ENCODE measurements around the gene TINCR. TPM values are rescaled to one million over a fixed set of nuclear protein-coding genes. Genes with fewer than 3 reads are reported as not detected.

The TINCR gene
- total RNA-seq, 4 donors from 2014 or later, result not detected

DNA sequence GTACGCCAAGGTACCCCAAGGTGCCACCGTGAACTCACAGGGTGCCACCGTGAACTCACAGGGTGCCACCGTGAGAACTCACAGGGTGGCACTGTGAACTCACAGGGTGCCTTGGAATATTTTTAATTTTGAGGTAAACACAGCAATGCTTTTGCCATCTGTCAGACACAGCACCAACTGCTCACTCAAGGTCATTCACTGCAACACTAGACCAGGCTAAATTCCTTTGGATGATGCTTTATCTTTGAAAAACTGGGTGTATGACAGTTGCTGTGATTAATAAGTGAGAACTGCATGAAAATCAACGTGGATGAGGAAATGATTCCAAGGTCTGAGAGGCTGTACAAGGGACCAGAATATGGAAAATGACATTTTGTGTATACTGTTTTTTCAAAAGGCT is 35.9 kb upstream of the TINCR start:
- Histone ChIP-seq H3K4me3 (replicated peaks in 1 of 3) (no peak overlapping the region), H3K36me3 (peaks cover 77 to 84% of the 10 kb centered on the region in 2 donors), H3K9me3 (no peaks in the 10 kb centered on the region), H3K4me1 (peaks cover 3% of the 10 kb centered on the region in 2 donors), H3K27ac (no peak overlapping the region), H3K27me3 (no peaks in the 10 kb centered on the region)
- TF ChIP-seq POLR2A (IDR thresholded peaks at IDR 0.05) (no peak), CTCF (IDR thresholded peaks at IDR 0.05) (no peak)
- WGBS, 2 donors, result 93 to 94% methylated on average over 5 of the region's 5 CpGs
- no peak for DNase-seq
- intact Hi-C loops (cut with DNase I), result no loop called here

DNA sequence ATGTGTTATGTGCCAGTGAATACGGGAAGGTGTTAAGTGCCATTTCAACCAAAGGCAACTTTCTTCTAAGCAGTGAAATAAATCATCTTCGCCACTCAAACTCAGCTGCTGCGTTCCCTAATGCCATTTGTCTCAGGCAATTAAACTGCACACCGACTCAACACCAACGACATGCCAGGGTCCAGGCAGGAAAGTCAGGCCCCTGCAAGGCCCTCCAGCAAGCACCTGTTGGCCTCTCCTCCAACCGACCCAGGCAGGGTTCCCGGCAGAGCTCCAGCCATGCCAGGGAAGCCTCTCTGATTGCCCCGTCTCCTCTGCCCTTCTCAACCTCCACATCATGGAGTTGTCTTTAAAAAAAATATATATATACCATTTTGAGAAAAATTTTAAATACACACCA is 33.0 kb upstream of the TINCR start:
- intact Hi-C loops (cut with DNase I), result no loop called here
- no peaks in the 10 kb centered on the region for H3K9me3 ChIP-seq
- no peak overlapping the region for H3K27ac ChIP-seq
- H3K4me1 ChIP-seq, result no peaks in the 10 kb centered on the region
- TF ChIP-seq CTCF (IDR thresholded peaks at IDR 0.05) (no peak), POLR2A (IDR thresholded peaks at IDR 0.05) (no peak)
- peaks cover 84% of the 10 kb centered on the region in 2 donors for H3K36me3 ChIP-seq
- WGBS, 2 donors, result 95 to 96% methylated on average over 8 of the region's 8 CpGs
- H3K4me3 ChIP-seq (replicated peaks in 1 of 3), result no peak overlapping the region
- no peak for DNase-seq
- H3K27me3 ChIP-seq, result no peaks in the 10 kb centered on the region

- intact Hi-C loops (cut with DNase I), result no loop called here
- Histone ChIP-seq H3K4me1 (no peaks in the 10 kb centered on the region), H3K4me3 (replicated peaks in 1 of 3) (no peak overlapping the region), H3K27me3 (no peaks in the 10 kb centered on the region), H3K27ac (no peak overlapping the region), H3K9me3 (no peaks in the 10 kb centered on the region), H3K36me3 (peaks cover 97 to 98% of the 10 kb centered on the region in 2 donors)
- no peak for DNase-seq
- TF ChIP-seq POLR2A (IDR thresholded peaks at IDR 0.05) (no peak), CTCF (IDR thresholded peaks at IDR 0.05) (no peak)
- WGBS, 2 donors, result 94 to 96% methylated on average over 7 to 9 of the region's 9 CpGs
Measured at GRCh38 chr19:5595745-5596144, 28.0 kb upstream of the TINCR start.

DNA sequence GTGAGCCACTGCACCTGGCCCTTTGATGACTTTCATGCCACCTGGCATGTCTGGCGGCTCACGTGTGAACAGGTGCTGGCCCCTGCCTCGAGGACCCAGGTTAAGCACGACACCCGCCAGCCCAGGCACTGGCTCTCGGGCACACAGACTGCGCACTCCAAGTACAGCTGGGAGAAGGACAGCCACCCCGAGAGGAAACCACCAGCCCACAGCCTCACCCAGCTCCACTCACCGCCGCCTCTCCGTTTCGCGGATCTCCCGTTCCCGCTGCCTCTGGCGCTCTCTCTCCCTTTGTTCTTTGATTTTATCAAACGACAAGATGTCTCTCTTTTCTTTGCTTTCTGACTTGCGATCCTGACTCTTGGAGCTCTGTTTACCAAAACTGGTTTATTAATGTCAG is 27.4 kb upstream of the TINCR start:
- no peaks in the 10 kb centered on the region for H3K9me3 ChIP-seq
- H3K4me3 ChIP-seq (replicated peaks in 1 of 3), result no peak overlapping the region
- WGBS, 2 donors, result 93 to 95% methylated on average over 18 of the region's 18 CpGs
- no peaks in the 10 kb centered on the region for H3K27me3 ChIP-seq
- no peak overlapping the region for H3K27ac ChIP-seq
- intact Hi-C loops (cut with DNase I), result no loop called here
- no peak for DNase-seq
- TF ChIP-seq CTCF (IDR thresholded peaks at IDR 0.05), result no peak
- no peak for TF ChIP-seq POLR2A (IDR thresholded peaks at IDR 0.05)
- H3K36me3 ChIP-seq, result peaks cover 95 to 98% of the 10 kb centered on the region in 2 donors
- no peaks in the 10 kb centered on the region for H3K4me1 ChIP-seq

GRCh38 chr19:5594521-5594950 is 26.8 kb upstream of the TINCR start:
- intact Hi-C loops (cut with DNase I), result no loop called here
- Histone ChIP-seq H3K9me3 (no peaks in the 10 kb centered on the region), H3K27me3 (no peaks in the 10 kb centered on the region), H3K4me3 (replicated peaks in 1 of 3) (no peak overlapping the region), H3K4me1 (no peaks in the 10 kb centered on the region), H3K27ac (no peak overlapping the region), H3K36me3 (peaks cover 95 to 98% of the 10 kb centered on the region in 2 donors)
- DNase-seq, result no peak
- TF ChIP-seq POLR2A (IDR thresholded peaks at IDR 0.05) (no peak), CTCF (IDR thresholded peaks at IDR 0.05) (no peak)
- 95 to 96% methylated on average over 7 of the region's 7 CpGs for WGBS, 2 donors

All from thyroid gland (tissue), 4 donors.